NCI-H510A treated with DMSO at 0.1 percent for 48 hours (cell line): ENCODE measurements around the gene SEPTIN12.

Source experiments
- DNase-seq: peaks from one replicate; lab custom pipeline; 2025; lab: John Stamatoyannopoulos, UW

SEPTIN12 gene

DNA sequence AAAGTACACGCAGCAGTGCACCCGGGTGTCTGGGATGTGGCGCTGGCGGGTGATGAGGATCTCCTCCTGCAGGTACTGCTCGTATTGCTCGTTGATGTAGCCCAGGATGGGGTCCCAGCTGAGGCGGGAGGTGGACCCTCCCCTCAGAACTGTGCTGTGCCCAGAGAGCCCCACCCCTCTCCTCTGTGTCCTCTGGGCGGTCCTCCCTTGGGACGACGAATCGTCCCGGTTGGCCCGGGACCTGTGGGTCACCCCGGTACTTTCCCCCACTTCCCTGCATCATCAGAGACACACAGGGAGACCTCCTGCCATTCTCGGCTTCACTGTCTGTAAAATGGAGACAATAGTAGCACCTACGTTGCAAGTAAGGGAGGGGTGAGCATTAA is 4.2 kb downstream of the SEPTIN12 start:
- DNase-seq: no peak

DNA sequence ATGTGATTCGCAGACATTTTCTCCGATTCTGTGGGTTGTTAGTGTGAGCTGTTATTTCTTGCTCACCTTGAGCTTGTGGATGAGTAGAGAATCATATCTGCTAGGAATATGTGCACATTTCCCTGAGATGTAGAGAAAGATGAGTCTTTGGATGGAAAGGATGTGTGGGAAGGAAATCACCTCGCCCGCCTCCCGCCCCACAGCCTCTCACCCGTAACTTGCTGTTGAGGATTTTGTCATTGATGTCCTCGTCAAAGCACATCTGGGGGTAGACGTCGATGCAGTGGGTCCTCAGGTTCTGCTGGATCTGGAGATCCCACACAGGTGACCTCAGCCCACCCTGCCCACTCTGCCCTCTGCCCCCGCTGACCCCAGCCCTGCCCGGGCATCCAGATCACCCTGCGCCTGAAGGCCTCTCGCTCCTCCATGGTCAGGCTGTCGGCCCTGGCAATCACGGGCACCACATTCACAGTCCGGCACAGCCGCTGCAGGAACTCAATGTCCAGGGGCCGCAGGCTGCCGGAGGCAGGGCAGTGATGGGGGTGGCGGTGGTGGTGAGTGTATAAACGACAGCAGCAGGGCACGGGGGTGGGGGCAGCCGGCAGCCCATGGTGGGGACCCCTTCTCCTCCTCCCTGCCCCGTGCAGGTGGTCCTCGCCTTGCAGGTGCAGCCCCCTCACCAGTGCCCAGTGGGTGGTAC is 4.7 kb downstream of the SEPTIN12 start:
- no peak for DNase-seq

DNA sequence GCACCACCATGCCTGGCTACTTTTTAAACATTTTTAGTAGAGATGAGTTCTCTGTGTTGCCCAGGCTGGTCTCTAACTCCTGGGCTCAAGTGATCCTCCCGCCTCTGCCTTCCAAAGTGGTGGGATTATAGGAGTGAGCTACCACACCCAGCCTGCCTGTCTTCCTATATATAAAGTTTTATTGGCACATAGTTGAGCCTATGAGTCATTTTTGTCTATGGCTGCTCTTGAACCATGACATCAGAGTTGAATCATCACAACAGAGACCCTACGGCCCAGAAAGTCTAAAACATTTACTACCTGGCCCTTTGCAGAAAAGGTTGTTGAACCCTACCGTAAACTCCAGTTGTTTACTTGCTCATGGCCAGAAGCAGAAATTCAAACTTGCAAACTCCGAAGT is 7.9 kb downstream of the SEPTIN12 start:
- no peak for DNase-seq

DNA sequence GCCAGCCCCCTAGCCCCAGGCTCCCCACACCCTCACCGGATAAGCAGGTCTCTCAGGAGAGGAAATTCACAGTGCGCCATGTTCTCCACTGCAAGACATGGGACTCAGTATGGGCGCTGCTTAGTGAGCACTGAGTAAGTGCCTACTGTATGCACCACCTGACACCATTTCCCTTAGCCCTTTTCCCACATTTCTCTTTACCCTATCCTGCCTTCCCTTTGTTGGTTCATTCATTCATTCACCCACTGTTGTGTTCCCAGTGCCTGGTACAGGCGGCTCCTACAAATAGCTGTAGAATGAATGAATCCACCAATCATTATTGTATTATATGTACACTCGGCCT is 10.1 kb downstream of the SEPTIN12 start:
- no peak for DNase-seq

DNA sequence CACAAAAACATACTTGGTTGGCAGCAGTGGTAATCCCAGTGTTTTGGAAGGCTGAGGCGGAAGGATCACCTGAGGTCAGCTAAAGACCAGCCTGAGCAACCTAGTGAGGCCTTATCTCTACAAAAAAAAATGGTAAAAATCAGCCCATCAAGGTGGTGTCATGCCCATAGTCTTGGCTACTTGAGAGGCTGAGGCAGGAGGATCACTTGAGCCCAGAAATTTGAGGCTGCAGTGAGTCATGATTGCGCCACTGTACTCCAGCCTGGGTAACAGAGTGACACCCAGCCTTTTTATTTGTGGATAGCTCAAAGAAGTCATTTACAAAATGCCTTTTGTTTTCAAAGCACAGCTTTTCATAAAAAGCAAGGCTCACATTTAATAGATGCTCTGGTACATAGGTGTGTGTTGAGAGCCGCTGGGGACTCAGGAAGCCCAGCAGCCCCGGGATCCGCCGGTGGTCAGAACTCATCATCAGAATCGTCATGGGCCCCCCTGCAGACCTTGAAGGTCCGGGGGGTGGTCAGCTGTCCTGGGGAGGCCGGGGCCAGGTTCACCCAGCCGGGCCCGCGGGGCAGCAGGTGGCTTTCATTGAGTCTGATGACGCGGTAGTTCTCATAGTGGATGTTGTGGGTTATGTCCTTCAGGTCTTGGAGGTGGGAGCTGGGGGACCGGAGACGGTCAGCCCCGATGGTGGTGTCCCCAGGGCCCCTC is 10.7 kb downstream of the SEPTIN12 start:
- no peak for DNase-seq

DNA sequence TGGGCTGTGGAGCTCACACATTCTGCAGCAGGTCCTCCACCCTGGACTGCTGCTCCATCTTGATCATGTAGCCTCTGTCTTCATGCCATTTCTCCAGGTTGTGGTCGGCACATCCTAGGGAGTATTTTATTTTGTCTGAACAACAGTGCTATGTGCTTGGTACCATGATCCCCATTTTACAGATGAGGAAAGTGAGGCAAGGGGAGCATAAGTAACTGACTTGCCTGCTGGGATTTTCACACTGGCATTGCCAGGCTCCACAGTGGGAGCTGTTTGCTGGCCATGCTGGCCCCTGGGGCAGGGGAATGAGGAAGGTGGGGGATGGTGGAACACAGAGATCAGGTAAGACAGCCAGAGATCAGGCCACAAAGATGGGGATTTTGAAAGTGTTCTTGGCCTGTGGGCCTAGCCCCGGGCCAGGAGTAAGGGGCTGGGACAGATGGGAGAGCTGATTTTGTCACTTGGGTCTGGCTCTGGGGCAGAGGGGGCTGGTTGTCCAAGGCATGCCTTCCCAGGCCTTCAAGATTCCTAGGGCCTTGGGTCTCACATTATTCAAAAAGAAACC is 11.9 kb downstream of the SEPTIN12 start:
- no peak for DNase-seq

DNA sequence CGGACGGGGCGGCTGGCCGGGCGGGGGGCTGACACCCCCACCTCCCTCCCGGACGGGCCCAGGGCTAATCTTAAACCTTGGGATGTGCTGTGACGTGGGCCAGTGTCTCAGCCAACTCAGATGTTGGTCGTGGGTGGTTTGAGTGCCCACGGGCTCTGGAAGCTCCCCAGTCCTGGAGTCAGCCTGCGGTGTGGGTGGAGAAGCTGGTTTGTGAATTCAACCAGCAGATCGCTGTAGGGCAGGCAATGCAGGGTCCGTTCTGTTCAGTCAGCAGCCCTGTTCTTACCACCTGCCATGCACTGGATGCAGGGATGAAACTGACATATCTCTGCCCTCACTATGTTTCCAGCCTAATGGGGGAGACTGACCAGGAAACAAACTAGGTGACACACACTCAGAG is 13.1 kb downstream of the SEPTIN12 start:
- no peak for DNase-seq

DNA sequence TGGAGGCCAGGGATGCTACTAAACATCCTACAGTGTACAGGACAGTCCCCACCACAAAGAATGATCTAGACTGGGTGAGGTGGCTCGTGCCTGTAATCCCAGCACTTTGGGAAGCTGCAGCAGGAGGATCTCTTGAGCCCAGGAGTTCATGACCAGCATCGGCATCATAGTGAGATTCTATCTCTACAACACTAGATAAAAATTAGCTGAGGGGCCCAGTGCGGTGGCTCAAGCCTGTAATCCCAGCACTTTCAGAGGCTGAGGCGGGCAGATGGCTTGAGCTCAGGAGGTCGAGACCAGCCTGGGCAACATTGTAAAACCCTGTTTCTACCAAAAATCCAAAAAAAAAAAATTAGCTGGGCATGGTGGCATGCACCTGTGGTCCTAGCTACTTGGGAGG is 15.8 kb downstream of the SEPTIN12 start:
- DNase-seq: no peak

DNA sequence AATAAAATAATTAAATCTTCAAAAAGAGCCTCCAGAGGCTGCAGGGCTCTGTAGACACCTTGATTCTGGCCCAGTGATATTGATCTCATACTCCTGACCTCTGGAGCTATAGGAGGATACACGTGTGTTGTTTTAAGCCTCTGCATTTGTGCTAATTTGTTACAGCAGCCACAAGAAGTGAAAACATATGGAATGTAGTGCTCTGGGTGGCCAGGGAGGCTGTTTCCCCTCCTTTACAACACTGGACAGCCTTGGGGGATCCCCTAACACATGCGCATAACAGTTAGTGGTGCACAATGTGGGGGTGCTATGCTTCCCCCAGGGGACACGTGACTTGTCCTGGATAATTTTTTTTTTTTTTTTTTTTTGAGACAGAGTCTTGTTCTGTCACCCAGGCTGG is 16.5 kb downstream of the SEPTIN12 start:
- no peak for DNase-seq

DNA sequence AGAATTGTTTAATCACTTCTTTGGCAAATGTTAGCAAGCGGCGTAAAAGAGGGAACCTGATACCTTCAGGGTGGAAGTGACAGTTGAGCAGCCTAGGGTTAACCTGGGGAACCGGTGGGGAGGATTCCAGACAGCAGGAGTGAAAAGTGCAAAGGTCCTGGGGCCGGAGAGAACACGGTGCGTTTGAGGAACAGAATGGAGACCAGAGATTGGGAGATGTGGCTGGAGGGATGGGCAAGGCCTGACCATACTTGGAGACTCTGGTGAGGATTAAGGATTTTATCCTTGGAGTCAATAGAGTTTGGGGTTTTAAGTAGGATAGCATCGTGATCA is 18.9 kb downstream of the SEPTIN12 start:
- DNase-seq: no peak

DNA sequence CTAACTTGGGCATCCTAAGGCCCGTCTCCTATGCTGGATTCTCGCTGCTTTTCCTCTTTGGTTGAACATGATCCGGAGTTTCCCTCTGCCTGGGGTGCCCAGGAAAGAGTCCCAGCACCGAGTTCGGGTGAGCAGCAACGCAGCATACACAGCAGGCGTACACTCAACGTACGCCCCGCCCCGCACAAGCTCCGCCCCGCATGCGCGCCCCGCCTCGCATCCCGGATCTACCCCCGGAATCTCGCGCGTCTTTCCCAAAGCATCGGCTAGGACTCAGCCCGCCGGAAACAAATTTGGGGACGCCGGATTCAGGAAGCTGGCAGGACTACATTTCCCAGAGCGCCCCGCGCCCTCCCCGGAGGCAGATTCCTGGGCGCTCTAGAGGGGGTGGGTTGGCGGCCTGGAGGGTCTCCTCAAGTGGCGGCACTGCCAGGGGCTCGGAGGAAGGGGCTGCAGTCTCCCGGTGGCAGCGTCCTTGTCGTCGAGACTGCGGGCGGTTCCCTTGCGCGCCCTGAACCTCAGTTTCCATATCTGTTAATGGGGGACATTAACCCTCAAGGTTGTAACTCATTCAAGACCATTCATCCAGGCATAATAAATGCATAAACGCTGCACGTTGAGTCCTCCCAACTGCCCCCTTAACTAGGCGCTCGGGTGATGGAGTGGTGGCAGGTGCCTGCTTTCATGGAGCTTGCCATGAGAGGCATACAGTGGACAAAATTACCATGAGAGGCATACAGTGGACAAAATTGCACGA is 19.4 kb downstream of the SEPTIN12 start:
- DNase-seq: peak; percentile 72

DNA sequence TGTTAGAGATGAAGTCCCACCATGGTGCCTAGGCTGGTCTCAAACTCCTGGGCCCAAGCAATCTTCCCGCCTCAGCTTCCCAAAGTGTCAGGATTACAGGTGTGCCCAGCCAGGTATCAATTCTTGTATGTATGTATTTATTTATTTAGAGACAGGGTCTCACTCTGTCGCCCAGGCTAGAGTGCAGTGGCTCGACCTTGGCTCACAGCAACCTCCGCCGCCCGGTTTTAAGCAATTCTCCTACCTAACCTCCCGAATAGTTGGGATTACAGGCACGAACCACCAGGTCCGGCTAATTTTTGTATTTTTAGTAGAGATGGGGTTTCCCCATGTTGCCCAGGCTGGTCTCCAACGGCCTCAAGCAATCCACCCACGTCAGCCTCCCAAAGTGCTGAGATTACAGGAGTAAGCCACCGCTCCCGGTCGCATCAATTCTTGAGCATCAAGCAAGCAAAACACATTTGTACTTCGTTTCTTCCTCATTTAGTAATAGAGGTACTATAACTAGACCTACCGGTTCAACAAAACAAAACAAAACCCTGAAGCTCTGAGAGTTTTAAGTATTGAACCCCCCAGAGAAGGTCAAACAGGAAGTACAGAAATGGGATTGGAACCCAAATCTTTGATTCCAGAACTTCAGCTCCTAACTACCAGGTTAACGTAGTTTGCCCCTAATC is 20.1 kb downstream of the SEPTIN12 start:
- DNase-seq: peak; percentile 58

DNA sequence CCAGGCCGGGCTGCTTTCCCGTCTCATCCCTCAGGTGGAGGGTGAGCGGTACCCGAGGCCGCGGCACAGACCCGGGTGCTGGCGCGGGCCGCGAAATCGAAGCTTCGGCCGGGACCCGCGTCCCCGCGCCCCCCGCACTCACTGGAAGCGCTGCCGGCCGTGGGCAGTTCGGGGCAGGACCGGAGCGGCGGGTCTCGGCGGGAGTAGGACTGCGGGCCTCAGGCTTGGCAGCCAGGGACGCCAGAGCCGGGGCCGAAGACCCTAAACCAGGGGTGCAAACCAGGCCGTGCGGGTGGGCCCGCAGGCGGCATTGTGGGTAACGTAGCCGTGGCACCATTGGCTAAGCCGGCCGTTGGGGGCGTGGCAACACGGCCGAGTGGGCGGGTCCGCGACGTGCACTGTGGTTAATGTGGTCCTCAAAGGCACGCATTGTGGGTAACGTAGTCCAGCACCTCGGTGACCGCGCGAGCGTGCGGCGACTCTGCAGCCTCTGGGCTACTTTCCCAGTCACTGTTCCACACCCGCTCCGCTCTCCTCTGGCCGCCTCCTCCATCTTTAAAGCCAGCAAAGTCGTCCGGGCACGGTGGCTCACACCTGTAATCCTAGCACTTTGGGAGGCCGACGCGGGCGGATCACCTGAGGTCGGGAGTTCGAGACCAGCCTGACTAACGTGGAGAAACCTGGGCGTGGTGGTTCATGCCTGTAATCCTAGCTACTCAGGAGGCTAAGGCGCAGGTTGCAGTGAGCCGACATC is 21.1 kb downstream of the SEPTIN12 start, which contains the start of gene ZNF500:
Gene ZNF500 (minus strand): TSS at position 288 of the 754 bp plus-strand sequence. CDS start 1,184 bp downstream, outside the sequence.
- peak; percentile 77 for DNase-seq

DNA sequence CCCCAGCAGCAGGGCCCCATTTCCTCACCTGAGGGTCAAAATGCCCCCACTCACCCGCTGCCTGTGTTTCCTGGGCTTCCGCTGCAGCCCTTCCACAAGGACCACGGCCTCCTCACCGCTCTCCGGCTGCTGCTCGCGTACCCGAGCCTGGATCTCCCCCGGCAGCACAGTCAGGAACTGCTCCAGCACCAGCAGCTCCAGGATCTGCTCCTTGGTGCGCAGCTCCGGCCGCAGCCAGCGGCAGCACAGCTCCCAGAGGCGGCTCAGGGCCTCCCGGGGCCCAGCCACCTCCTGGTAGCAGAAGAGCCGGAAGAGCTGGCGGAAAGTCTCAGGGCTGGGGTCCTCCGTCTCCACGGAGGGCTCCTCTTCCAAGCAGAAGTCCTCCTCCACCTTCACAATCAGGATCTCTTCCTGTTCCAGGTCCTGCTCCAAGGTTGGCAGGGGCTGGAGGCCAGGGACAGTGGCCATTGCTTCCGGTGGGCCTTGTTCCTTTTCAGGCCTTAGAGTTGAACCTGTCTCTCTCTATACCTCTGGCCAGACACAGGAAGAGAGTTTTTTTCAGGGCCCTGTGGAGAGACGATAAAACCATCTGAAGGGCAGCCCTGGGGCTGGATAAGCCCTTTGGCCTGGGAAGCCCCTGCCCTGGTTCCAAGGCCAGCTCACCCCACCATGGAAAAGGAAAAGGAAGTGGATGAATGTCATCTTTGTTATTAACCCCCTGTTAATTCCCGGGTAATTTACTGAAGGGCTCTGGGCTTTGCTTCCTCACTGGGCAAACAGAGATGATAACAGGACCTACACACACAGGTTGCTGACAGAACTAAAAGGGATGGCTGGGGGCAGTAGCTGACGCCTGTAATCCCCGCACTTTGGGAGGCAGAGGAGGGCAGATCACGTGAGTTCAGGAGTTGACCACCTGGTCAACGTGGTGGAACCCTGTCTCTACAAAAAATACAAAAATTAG is 22.4 kb downstream of the SEPTIN12 start:
- DNase-seq: no peak

DNA sequence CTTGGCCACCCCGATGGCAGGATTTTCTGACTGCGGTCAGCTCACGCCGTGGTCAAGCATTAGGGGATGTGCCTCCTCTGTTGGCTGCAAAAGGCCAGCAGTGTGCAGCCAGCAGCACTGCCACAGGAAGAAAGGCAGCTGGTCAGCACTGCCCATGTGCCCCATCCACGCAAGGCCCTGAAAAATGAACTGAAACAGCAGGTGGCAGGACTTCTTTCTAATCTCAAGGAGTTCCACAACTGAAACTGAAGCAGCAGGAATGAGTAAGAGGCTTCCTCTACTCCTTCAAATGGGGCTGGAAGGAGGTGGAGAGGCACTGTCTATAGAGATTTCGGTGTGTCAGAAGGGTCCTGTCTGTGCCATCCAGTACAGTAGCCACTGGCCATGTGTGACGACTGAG is 24.4 kb downstream of the SEPTIN12 start:
- no peak for DNase-seq

DNA sequence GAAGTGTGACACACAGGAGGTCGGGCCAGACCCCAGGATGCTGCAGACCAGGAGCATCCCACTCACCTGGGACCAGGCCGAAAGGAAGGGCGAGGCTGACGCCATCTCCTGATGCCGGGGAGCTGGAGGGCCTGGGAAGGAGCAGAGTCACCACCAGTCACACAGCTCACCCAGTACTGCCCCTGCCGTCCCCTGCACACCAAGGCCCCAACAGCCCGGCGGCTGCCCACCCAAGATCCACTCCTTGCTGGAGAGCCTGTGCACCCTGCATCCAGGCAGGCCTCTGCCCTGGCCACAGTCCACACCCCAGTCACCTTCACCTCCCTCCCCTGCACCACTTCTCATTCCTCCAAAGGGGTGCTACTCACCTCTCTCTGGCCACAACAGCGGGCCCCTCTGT is 25.9 kb downstream of the SEPTIN12 start:
- no peak for DNase-seq

DNA sequence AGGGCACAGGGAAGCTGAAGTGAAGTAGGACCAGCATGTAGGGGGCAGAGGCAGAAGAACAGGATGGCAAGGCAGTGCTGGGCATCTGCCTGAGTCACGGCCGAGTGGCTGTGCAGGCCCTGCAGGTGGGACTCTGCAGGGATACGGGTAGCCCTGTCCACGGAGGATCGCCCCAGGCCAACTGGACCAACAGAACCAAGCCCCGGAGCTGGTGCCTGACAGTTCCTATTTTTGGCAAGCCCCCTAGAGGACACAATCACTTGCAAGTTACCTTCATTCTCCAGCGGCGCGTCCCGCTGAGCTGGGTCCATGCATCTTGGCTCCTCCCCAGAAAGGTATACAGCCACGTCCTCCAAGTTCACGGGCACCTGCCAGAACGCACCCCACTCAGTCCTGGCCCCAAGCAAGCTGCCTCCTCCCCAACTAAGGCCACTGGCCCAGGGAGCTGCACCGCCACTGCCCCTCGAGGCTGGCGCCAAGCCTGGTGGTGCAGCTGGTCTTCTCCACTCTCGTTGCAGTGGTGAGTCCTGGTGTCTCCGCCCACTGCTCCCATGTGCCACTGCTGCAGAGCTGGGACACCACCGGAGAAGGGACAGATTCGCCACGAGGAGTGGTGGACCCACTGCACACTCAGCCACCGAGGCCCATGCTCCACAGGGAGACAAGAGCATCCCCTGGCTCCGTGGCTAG is 27.8 kb downstream of the SEPTIN12 start:
- no peak for DNase-seq

DNA sequence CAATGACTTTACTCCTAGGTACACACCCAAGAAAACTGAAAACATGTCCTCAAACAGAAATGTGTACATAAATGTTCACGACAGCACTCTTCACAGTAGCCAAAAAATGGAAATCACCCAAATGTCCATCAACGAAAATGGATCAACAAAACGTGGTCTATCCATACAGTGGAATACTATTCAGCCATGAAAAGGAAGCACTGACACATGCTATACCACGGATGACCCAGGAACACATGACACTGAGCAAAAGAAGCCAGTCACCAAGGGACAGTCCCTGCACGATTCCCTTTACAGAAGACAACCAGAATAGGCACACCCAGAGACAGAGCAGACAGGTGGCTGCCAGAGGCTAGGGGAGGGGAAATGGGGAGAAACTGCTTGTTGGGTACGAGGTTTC is 32.5 kb downstream of the SEPTIN12 start:
- DNase-seq: no peak

DNA sequence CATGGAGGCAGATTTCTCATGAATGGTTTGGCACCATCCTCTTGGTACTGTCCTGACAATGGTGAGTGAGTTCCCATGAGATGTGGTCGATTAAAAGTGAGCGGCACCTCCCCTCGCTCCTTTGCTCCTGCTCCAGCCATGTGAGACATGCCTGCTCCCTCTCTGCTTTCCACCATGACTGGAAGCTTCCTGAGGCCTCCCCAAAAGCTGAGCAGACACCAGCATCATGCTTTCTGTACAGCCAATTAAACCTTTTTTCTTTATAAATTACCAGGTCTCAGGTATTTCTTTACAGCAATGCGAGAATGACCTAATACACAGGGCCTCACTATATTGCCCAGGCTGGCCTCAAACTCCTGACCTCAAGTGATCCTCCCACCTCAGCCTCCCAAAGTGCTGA is 33.3 kb downstream of the SEPTIN12 start:
- no peak for DNase-seq

DNA sequence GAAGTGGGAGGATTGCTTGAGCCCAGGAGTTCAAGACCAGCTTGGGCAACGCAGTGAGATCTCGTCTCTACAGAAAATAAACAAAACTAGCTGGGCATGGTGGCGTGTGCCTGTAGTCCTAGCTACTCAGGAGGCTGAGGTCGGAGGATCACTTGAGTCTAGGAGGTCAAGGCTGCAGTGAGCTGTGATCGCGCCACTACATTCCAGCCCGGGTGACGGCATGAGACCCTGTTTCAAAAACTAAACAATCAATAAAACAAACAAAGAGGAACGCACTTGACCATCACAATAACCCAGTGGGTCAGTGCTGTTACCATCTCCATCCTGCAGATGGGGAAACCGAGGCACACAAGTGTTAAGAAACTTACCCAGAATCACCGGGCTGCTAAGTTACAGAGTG is 34.9 kb downstream of the SEPTIN12 start:
- no peak for DNase-seq
